ENCODE measurements around the gene PPP1R12B. TPM values are rescaled to one million over a fixed set of nuclear protein-coding genes. Genes with fewer than 3 reads are reported as not detected.
"Not testable (repeated sequence)": the region's sequence is repeated elsewhere in the genome, so short reads cannot be mapped to it uniquely, and the experiment has no call there.

PPP1R12B gene
- total RNA-seq, 1 donor: 20.6 TPM

GRCh38 chr1:202434059-202434458 is 85.6 kb downstream of the PPP1R12B start:
- H3K36me3 ChIP-seq (ENCODE audit: insufficient read depth, low read length): peaks cover 23% of the 10 kb centered on the region
- H4K20me1 ChIP-seq (ENCODE audit: insufficient read depth, low read length): no peaks in the 10 kb centered on the region
- H2AFZ ChIP-seq (ENCODE audit: low read length): no peak overlapping the region
- H3K79me2 ChIP-seq (ENCODE audit: insufficient read depth, low read length): no peaks in the 10 kb centered on the region
- H3K4me2 ChIP-seq (ENCODE audit: insufficient read depth, low read length): no peak overlapping the region
- no peak overlapping the region for H3K4me3 ChIP-seq (ENCODE audit: insufficient read depth, low read length)
- H3K4me1 ChIP-seq (ENCODE audit: insufficient read depth, low read length): peaks cover under 1% of the 10 kb centered on the region
- H3K27me3 ChIP-seq (ENCODE audit: insufficient read depth, low read length): no peaks in the 10 kb centered on the region
- no peaks in the 10 kb centered on the region for H3K9me3 ChIP-seq (ENCODE audit: low read depth, low read length)
- DNase-seq (ENCODE audit: insufficient read length, low spot score, missing footprints): no peak
- no peak for TF ChIP-seq CTCF (IDR thresholded peaks at IDR 0.05; ENCODE audit: extremely low read depth, low read depth, low read length)
- no peak overlapping the region for H3K27ac ChIP-seq (ENCODE audit: low read depth, low read length)

GRCh38 chr1:202438393-202439174 is 90.1 kb downstream of the PPP1R12B start:
- peaks cover 12% of the 10 kb centered on the region for H3K36me3 ChIP-seq (ENCODE audit: insufficient read depth, low read length)
- no peaks in the 10 kb centered on the region for H4K20me1 ChIP-seq (ENCODE audit: insufficient read depth, low read length)
- H3K4me3 ChIP-seq (ENCODE audit: insufficient read depth, low read length): no peak overlapping the region
- no peaks in the 10 kb centered on the region for H3K9me3 ChIP-seq (ENCODE audit: low read depth, low read length)
- H2AFZ ChIP-seq (ENCODE audit: low read length): no peak overlapping the region
- no peak for DNase-seq (ENCODE audit: insufficient read length, low spot score, missing footprints)
- no peak for TF ChIP-seq CTCF (IDR thresholded peaks at IDR 0.05; ENCODE audit: extremely low read depth, low read depth, low read length)
- H3K27ac ChIP-seq (ENCODE audit: low read depth, low read length): no peak overlapping the region
- H3K4me1 ChIP-seq (ENCODE audit: insufficient read depth, low read length): no peaks in the 10 kb centered on the region
- no peak overlapping the region for H3K4me2 ChIP-seq (ENCODE audit: insufficient read depth, low read length)
- no peaks in the 10 kb centered on the region for H3K79me2 ChIP-seq (ENCODE audit: insufficient read depth, low read length)
- H3K27me3 ChIP-seq (ENCODE audit: insufficient read depth, low read length): no peaks in the 10 kb centered on the region

GRCh38 chr1:202439308-202439707 is 90.8 kb downstream of the PPP1R12B start:
- Histone ChIP-seq H3K4me1 (ENCODE audit: insufficient read depth, low read length) (no peaks in the 10 kb centered on the region), H3K9me3 (ENCODE audit: low read depth, low read length) (no peaks in the 10 kb centered on the region), H3K27me3 (ENCODE audit: insufficient read depth, low read length) (no peaks in the 10 kb centered on the region), H4K20me1 (ENCODE audit: insufficient read depth, low read length) (no peaks in the 10 kb centered on the region), H3K36me3 (ENCODE audit: insufficient read depth, low read length) (peaks cover 8% of the 10 kb centered on the region), H3K4me2 (ENCODE audit: insufficient read depth, low read length) (no peak overlapping the region), H2AFZ (ENCODE audit: low read length) (no peak overlapping the region), H3K4me3 (ENCODE audit: insufficient read depth, low read length) (no peak overlapping the region), H3K79me2 (ENCODE audit: insufficient read depth, low read length) (no peaks in the 10 kb centered on the region), H3K27ac (ENCODE audit: low read depth, low read length) (no peak overlapping the region)
- TF ChIP-seq CTCF (IDR thresholded peaks at IDR 0.05; ENCODE audit: extremely low read depth, low read depth, low read length): no peak
- no peak for DNase-seq (ENCODE audit: insufficient read length, low spot score, missing footprints)

- H3K27me3 ChIP-seq (ENCODE audit: insufficient read depth, low read length); DNase-seq (ENCODE audit: insufficient read length, low spot score, missing footprints); H3K4me2 ChIP-seq (ENCODE audit: insufficient read depth, low read length); H3K4me1 ChIP-seq (ENCODE audit: insufficient read depth, low read length); H2AFZ ChIP-seq (ENCODE audit: low read length); H4K20me1 ChIP-seq (ENCODE audit: insufficient read depth, low read length); H3K79me2 ChIP-seq (ENCODE audit: insufficient read depth, low read length); H3K4me3 ChIP-seq (ENCODE audit: insufficient read depth, low read length); H3K27ac ChIP-seq (ENCODE audit: low read depth, low read length); H3K36me3 ChIP-seq (ENCODE audit: insufficient read depth, low read length); H3K9me3 ChIP-seq (ENCODE audit: low read depth, low read length): not testable (repeated sequence)
Observed at GRCh38 chr1:202448140-202448539, 99.6 kb downstream of the PPP1R12B start.

- not testable (repeated sequence) for H3K27me3 ChIP-seq (ENCODE audit: insufficient read depth, low read length); H3K4me3 ChIP-seq (ENCODE audit: insufficient read depth, low read length); H3K4me1 ChIP-seq (ENCODE audit: insufficient read depth, low read length); H3K79me2 ChIP-seq (ENCODE audit: insufficient read depth, low read length); H4K20me1 ChIP-seq (ENCODE audit: insufficient read depth, low read length); H3K27ac ChIP-seq (ENCODE audit: low read depth, low read length); DNase-seq (ENCODE audit: insufficient read length, low spot score, missing footprints); H3K4me2 ChIP-seq (ENCODE audit: insufficient read depth, low read length); H3K9me3 ChIP-seq (ENCODE audit: low read depth, low read length); H2AFZ ChIP-seq (ENCODE audit: low read length); H3K36me3 ChIP-seq (ENCODE audit: insufficient read depth, low read length)
Observed at GRCh38 chr1:202451641-202452040, 103.1 kb downstream of the PPP1R12B start.

All from osteoblast (primary cell).